Measurements from ENCODE around the gene GLRX3. TPM values are rescaled to one million over a fixed set of nuclear protein-coding genes. Genes with fewer than 3 reads are reported as not detected.

Gene GLRX3
- total and polyA plus RNA-seq, 2 of the 13 experiments (the other 11 are each of a cell fraction or from before 2014, with no cell fraction given) = 91.4 to 135 TPM

DNA sequence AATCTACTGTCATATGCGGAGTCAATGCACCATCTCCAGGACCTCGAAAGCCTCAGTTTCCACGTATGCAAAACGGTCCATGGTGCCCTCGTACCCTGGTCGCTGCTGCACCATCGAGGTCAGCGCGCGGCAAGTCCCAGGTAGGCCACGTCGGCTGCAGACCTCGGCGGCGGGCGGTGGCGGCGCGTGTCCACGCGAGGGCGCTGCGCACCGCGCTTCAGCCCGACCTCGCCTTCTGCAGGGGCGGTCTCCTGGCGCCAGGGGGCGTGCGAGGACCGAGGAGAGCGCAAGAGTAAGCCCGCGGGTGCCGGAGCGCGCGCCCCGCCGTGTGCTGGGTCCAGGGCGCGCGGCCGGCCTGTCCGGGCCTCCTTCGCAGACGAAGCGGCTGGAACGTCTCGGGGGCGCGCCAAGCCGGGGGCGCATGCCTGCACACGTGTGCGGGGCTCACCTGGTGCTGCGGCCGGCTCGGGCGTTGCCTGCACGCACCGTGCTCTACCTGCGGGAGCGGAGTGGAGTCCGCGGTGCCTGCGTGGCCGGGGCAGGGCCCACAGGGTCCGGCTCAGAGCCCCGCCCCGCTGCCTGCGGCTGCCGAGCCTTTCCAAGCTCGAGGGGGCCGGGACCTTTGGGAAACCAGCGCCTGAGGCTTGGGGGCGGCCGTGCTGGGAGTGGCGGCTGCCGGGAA, 54.0 kb downstream of the GLRX3 start (continued):
- TF ChIP-seq GMEB2 (CRISPR knock-in tag; IDR thresholded peaks at IDR 0.05; ENCODE audit: low read depth) (no peak), THYN1 (CRISPR knock-in tag; IDR thresholded peaks at IDR 0.05; ENCODE audit: borderline replicate concordance, low read depth) (no peak), ZSCAN20 (CRISPR knock-in tag; IDR thresholded peaks at IDR 0.05; ENCODE audit: borderline replicate concordance) (no peak; the same call in 1 of the 2 replicates), ZSCAN30 (CRISPR knock-in tag; IDR thresholded peaks at IDR 0.05) (no peak), DBP (CRISPR knock-in tag; IDR thresholded peaks at IDR 0.05; ENCODE audit: not compliant biosample characterization) (peak; percentile 87), ZNF503 (CRISPR knock-in tag; IDR thresholded peaks at IDR 0.05) (no peak; the same call in 1 of the 2 replicates), CENPT (CRISPR knock-in tag; IDR thresholded peaks at IDR 0.05; ENCODE audit: low read depth) (peak; percentile 68; the same call in 1 of the 2 replicates), TBP (CRISPR knock-in tag; IDR thresholded peaks at IDR 0.05) (no peak), HIC2 (CRISPR knock-in tag; IDR thresholded peaks at IDR 0.05; ENCODE audit: low read depth) (no peak), RAD51 (IDR thresholded peaks at IDR 0.05; ENCODE audit: borderline replicate concordance) (no peak), ZNF331 (CRISPR knock-in tag; IDR thresholded peaks at IDR 0.05) (0 out of 2 replicates have a peak, but pooled peaks have one; percentile 37), REPIN1 (CRISPR knock-in tag; IDR thresholded peaks at IDR 0.05; ENCODE audit: borderline replicate concordance, low read depth) (0 out of 2 replicates have a peak, but pooled peaks have one; percentile 28), ESRRA (CRISPR knock-in tag; IDR thresholded peaks at IDR 0.05; ENCODE audit: low read depth) (peak; percentile 63; the same call in 1 of the 2 replicates), SP4 (CRISPR knock-in tag; IDR thresholded peaks at IDR 0.05) (peak; percentile 86)
- TF ChIP-seq, protein P1, sequence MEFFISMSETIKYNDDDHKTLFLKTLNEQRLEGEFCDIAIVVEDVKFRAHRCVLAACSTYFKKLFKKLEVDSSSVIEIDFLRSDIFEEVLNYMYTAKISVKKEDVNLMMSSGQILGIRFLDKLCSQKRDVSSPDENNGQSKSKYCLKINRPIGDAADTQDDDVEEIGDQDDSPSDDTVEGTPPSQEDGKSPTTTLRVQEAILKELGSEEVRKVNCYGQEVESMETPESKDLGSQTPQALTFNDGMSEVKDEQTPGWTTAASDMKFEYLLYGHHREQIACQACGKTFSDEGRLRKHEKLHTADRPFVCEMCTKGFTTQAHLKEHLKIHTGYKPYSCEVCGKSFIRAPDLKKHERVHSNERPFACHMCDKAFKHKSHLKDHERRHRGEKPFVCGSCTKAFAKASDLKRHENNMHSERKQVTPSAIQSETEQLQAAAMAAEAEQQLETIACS (CRISPR knock-in tag; IDR thresholded peaks at IDR 0.05) = peak; percentile 98
- TF ChIP-seq, protein P2, sequence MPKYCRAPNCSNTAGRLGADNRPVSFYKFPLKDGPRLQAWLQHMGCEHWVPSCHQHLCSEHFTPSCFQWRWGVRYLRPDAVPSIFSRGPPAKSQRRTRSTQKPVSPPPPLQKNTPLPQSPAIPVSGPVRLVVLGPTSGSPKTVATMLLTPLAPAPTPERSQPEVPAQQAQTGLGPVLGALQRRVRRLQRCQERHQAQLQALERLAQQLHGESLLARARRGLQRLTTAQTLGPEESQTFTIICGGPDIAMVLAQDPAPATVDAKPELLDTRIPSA (CRISPR knock-in tag; IDR thresholded peaks at IDR 0.05; ENCODE audit: borderline replicate concordance) = peak; percentile 26; the same call in 1 of the 2 replicates
- TF ChIP-seq, protein P3, sequence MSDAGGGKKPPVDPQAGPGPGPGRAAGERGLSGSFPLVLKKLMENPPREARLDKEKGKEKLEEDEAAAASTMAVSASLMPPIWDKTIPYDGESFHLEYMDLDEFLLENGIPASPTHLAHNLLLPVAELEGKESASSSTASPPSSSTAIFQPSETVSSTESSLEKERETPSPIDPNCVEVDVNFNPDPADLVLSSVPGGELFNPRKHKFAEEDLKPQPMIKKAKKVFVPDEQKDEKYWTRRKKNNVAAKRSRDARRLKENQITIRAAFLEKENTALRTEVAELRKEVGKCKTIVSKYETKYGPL (CRISPR knock-in tag; IDR thresholded peaks at IDR 0.05) = no peak

All from HepG2 (cell line).